Measurements from ENCODE around the gene ZIC1. TPM values are rescaled to one million over a fixed set of nuclear protein-coding genes. Genes with fewer than 3 reads are reported as not detected.

ZIC1 gene
- total RNA-seq, 2 experiments from 2014 or later: not detected

DNA sequence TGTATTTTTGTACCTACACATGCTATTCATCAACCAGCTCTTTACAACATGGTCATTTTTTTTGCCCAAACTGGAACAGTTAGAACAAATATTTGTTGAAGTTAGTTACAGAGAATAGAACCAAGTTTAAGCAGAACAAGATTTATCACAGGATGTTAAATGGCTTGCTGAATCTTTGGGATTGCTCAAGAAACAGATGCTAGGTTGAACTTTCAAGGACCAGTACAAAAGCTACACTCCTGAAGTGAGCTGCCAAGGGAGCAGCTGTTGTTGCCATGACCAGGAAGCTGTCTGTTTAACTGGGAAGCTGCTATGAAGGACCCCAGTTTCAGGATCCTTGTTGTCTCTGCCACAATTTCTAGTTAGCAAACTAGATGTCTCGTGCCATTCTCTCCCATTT is 53.7 kb downstream of the ZIC1 start:
- no peak for DNase-seq (ENCODE audit: low spot score)
- no peak overlapping the region for H3K4me2 ChIP-seq (ENCODE audit: low read length)
- no peaks in the 10 kb centered on the region for H3K79me2 ChIP-seq (ENCODE audit: insufficient read depth, low read depth, low read length)
- POLR2A ChIA-PET: no interaction called here
- no peak overlapping the region for H2AFZ ChIP-seq (ENCODE audit: low read length)
- no peaks in the 10 kb centered on the region for H3K4me1 ChIP-seq (ENCODE audit: insufficient read depth, low read length, poor library complexity, severe bottlenecking)
- H3K4me3 ChIP-seq (ENCODE audit: low read depth, low read length, poor library complexity, severe bottlenecking): no peak overlapping the region
- no peak overlapping the region for H3K27ac ChIP-seq (ENCODE audit: low read depth, low read length, poor library complexity, severe bottlenecking)
- H3K9me2 ChIP-seq (ENCODE audit: insufficient read depth, low read length): no peaks in the 10 kb centered on the region
- no peaks in the 10 kb centered on the region for H3K36me3 ChIP-seq (ENCODE audit: insufficient read depth, low read length)
- CTCF ChIA-PET (ENCODE audit: unreplicated experiment): no interaction called here
- no TSS peak for BruUV-seq (replicated peaks)
- intact Hi-C loops (cut with micrococcal nuclease; ENCODE audit: unreplicated experiment): no loop called here
- TF ChIP-seq EZH2phosphoT487 (IDR thresholded peaks at IDR 0.05; ENCODE audit: borderline replicate concordance, low read depth, low read length): no peak
- TF ChIP-seq CTCF (conservative IDR thresholded peaks at IDR 0.05; ENCODE audit: low read length): no peak
- H4K20me1 ChIP-seq (ENCODE audit: insufficient read depth, low read length): no peaks in the 10 kb centered on the region
- no peaks in the 10 kb centered on the region for H3K9me3 ChIP-seq (ENCODE audit: low read length)

Other genes starting within 250 kb of the ZIC1 start
- not detected in 2 replicates for gene ZIC4, start 2.8 kb upstream of the ZIC1 start, total RNA-seq (2014; rRNA removed; shearing (Covaris generic))
- gene ZIC4, start 2.8 kb upstream of the ZIC1 start, total RNA-seq (2022): not detected in 2 replicates